Stomach (tissue), 9 donors: ENCODE data around the gene UBXN2A. TPM values are rescaled to one million over a fixed set of nuclear protein-coding genes. Genes with fewer than 3 reads are reported as not detected.
A peak's percentile ranks its signal among the peaks of the same experiment; 100 is the strongest.

Experiments
- DNase-seq, 2 donors: peaks; one replicate each; pipeline versions ENCODE4 v3.0.0 to v3.0.0-alpha.2; 2013 to 2019
- H3K27ac ChIP-seq, 5 donors: fragments of 200-600 bp in 4 of 5; sonication (generic) in 4 of 5; one replicate each; pipeline ENCODE4 v1.5.1; 2013 to 2019; ENCODE audit warnings: mild to moderate bottlenecking in 1 of 5, moderate library complexity in 1 of 5
- H3K27me3 ChIP-seq, 3 donors: fragments of 200-600 bp; sonication (generic); one replicate each; pipeline ENCODE4 v1.5.1; 2017 to 2019; ENCODE audit warnings: mixed run types in 1 of 3
- H3K36me3 ChIP-seq, 4 donors: fragments of 200-600 bp; sonication (generic); 1 replicate in 3 of 4; 2 replicates in 1 of 4; pipeline ENCODE4 v1.5.1; 2016 to 2019
- H3K4me1 ChIP-seq, 4 donors: fragments of 200-600 bp; sonication (generic); one replicate each; pipeline ENCODE4 v1.5.1; 2016 to 2019
- H3K4me3 ChIP-seq, 4 donors: fragments of 200-600 bp; sonication (generic) in 3 of 4; one replicate each; pipeline ENCODE4 v1.5.1; 2016 to 2019; ENCODE audit warnings: mild to moderate bottlenecking in 1 of 4
- H3K9me3 ChIP-seq, 4 donors: fragments of 200-600 bp; sonication (generic); one replicate each; pipeline ENCODE4 v1.5.1; 2016 to 2019
- EP300 ChIP-seq: sonication (generic); formaldehyde crosslinking; IDR thresholded peaks from one replicate; pipeline ENCODE4 v1.6.1; 2017; ENCODE audit warnings: antibody characterized with exemption
- POLR2A ChIP-seq, 4 donors: fragments of 450-650 bp; IDR thresholded peaks; one replicate each; pipeline ENCODE4 v1.6.1; 2016; ENCODE audit warnings: antibody characterized with exemption in 4 of 4, control low read depth in 2 of 4, mild to moderate bottlenecking in 1 of 4, moderate library complexity in 1 of 4
- POLR2AphosphoS5 ChIP-seq, 3 donors: sonication (generic); formaldehyde crosslinking; IDR thresholded peaks; one replicate each; pipeline ENCODE4 v1.6.1; 2016; ENCODE audit warnings: antibody characterized with exemption in 3 of 3
- WGBS, 5 donors: extraction: QIAGEN DNeasy Blood & Tissue Kit in 3 of 5; methylation state at CpG; one replicate each; pipeline versions ENCODE4 v1.1.5 to v1.1.7; 2013 to 2018; 5-methylcytosine and 5-hydroxymethylcytosine counted together
- intact Hi-C: fragments of 100-400 bp; cut with DNase I; formaldehyde crosslinking; loops from one replicate; pipeline ENCODE4 v1.15.1; 2023; ENCODE audit warnings: low total_unique reads
- polyA plus RNA-seq, 3 donors: library from polyadenylated mRNA; stranded (reverse); fragments of 200-250 nt; gene quantifications; one replicate each; pipeline ENCODE4 v1.2.3, GENCODE V29; 2013
- total RNA-seq, 5 donors: library from RNA; depleted of rRNA; stranded (reverse); fragments of >200 nt; gene quantifications; one replicate each; pipeline versions ENCODE4 v1.1.0 to v1.2.3, GENCODE V29; 2014 to 2016
- TF ChIP-seq, protein P1 (sequence below), 7 experiments: fragments of 450-650 bp in 4 of 7; fragments of 200-600 bp in 3 of 7; sonication (generic) in 3 of 7; IDR thresholded peaks; one replicate each; pipeline ENCODE4 v1.5.1; 2016 to 2019; ENCODE audit warnings: antibody characterized with exemption in 7 of 7, control low read depth in 2 of 7, mild to moderate bottlenecking in 1 of 7
- donor health status: healthy with polysubstance abuse.
- donor health status: Bipolar disorder and iron deficiency.
- donor health status: healthy.

Gene UBXN2A
- total and polyA plus RNA-seq, 8 donors, result 3.6 to 53.6 (median 7.6) TPM

- intact Hi-C loops, result no loop called here
- H3K9me3 ChIP-seq, result peaks cover 0 to 2% (median 0%) of the 10 kb centered on the region in 4 donors
- TF ChIP-seq POLR2A (IDR thresholded peaks at IDR 0.05), result no peak
- peak; percentile 41 to 82 (median 77) for TF ChIP-seq POLR2AphosphoS5 (IDR thresholded peaks at IDR 0.05)
- 0 to 1% (median 0%) methylated on average over 29 to 38 of the region's 38 CpGs for WGBS, 5 donors
- peak within 1 kb of the TSS; percentile 70 to 85 (median 76) for H3K27ac ChIP-seq
- H3K4me3 ChIP-seq, result peak within 1 kb of the TSS; percentile 61 to 87 (median 73)
- peaks cover 20 to 56% (median 52%) of the 10 kb centered on the region in 4 donors for H3K4me1 ChIP-seq
- H3K27me3 ChIP-seq, result peaks cover 0 to 8% (median 3%) of the 10 kb centered on the region in 3 donors
- DNase-seq, result peak; percentile 95 to 99
- H3K36me3 ChIP-seq, result no peaks in the 10 kb centered on the region
Measured at GRCh38 chr2:24046930-24047702, 106.9 kb downstream of the UBXN2A start, which contains the start of gene WDCP. Gene WDCP, minus strand, starts transcription at chr2:24047391. Its CDS starts 7,897 bp downstream, at chr2:24039494.

- no peak for DNase-seq
- H3K4me3 ChIP-seq, result peak overlapping the region; percentile 12 to 87 (median 68)
- intact Hi-C loops, result no loop called here
- H3K27ac ChIP-seq, result peak overlapping the region in 1 of 5 donors; percentile 84
- H3K27me3 ChIP-seq, result peaks cover 0 to 8% (median 3%) of the 10 kb centered on the region in 3 donors
- H3K9me3 ChIP-seq, result peaks cover 0 to 2% (median 0%) of the 10 kb centered on the region in 4 donors
- TF ChIP-seq EP300, result no peak
- TF ChIP-seq, protein P1, sequence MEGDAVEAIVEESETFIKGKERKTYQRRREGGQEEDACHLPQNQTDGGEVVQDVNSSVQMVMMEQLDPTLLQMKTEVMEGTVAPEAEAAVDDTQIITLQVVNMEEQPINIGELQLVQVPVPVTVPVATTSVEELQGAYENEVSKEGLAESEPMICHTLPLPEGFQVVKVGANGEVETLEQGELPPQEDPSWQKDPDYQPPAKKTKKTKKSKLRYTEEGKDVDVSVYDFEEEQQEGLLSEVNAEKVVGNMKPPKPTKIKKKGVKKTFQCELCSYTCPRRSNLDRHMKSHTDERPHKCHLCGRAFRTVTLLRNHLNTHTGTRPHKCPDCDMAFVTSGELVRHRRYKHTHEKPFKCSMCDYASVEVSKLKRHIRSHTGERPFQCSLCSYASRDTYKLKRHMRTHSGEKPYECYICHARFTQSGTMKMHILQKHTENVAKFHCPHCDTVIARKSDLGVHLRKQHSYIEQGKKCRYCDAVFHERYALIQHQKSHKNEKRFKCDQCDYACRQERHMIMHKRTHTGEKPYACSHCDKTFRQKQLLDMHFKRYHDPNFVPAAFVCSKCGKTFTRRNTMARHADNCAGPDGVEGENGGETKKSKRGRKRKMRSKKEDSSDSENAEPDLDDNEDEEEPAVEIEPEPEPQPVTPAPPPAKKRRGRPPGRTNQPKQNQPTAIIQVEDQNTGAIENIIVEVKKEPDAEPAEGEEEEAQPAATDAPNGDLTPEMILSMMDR (IDR thresholded peaks at IDR 0.05), result no peak
- no peak for TF ChIP-seq POLR2AphosphoS5 (IDR thresholded peaks at IDR 0.05)
- no peak for TF ChIP-seq POLR2A (IDR thresholded peaks at IDR 0.05)
- no peaks in the 10 kb centered on the region for H3K36me3 ChIP-seq
- peaks cover 20 to 56% (median 53%) of the 10 kb centered on the region in 4 donors for H3K4me1 ChIP-seq
- 38 to 44% (median 41%) methylated on average over 8 of the region's 8 CpGs for WGBS, 5 donors
Measured at GRCh38 chr2:24047703-24048033, 107.4 kb downstream of the UBXN2A start.

DNA sequence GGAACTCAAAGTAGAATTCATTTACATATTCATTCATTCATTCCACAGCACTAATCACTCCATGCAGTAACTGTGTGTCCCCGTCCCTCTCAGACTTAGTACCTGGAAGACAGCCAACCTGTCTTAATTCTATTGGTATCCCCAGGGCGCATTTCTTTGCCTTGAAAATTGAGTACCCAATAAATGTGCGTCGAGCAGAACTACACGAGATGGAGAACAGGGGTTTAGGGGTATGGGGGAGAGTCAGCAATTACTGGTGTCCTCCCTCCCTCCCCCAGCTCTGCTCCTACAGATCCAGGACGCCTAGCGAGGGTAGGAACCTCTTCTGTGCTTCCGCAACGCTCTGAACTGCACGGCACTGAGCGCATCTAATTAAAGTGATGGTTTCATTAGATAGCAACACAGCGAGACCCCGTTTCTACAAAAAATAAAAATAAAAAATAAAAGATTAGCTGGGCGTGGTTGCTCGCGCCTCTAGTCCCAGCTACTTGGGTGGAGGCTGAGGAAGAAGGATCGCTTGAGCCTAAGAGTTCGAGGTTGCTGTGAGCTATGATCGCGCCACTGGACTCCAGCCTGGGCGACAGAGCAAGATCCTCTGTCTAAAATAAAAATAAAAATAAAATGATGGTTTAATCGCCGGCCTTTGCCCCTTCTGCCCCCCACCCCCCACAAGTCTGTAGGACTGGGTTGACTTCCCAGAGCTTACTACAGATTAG is 108.7 kb downstream of the UBXN2A start:
- H3K4me3 ChIP-seq, result peak overlapping the region; percentile 66 to 95 (median 80)
- TF ChIP-seq POLR2AphosphoS5 (IDR thresholded peaks at IDR 0.05) (no peak), POLR2A (IDR thresholded peaks at IDR 0.05) (no peak), EP300 (no peak)
- TF ChIP-seq, protein P1 (IDR thresholded peaks at IDR 0.05), result no peak

DNA sequence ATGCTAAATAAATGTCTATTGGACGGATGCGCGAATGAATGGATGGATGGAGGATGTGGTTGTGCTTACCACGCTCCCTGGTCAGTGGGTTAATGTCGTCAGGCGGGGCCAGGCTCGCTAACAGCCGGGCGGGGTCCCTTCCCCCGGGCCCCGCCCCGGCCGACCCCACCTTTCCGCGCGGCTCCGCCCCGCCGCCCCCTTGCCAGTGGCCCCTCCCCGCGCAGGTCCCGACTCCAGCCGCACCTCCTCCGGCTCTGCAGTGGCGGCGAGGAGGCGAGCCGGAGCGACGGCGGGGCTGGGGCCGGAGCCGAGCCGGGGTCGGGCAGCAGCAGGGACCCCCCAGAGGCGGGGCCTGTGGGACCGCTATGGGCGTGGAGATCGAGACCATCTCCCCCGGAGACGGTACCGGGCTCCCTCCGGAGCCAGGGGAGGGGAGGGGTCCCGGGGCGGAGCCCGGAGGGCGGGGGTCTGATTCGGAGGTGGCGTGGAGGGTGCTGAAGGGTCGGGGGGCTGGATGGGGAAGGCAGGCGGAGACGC is 109.3 kb downstream of the UBXN2A start, which contains the start of gene FKBP1B:
Gene FKBP1B (plus strand): TSS at position 257 of the 537 bp plus-strand sequence. CDS start 109 bp downstream, at position 366.
- H3K36me3 ChIP-seq, result peaks cover 0 to 7% (median 2%) of the 10 kb centered on the region in 4 donors

More for the DNA sequence above, 108.7 kb downstream of the UBXN2A start:
- H3K27me3 ChIP-seq, result peaks cover 0 to 8% (median 3%) of the 10 kb centered on the region in 3 donors
- intact Hi-C loops, result no loop called here
- 19 to 26% (median 23%) methylated on average over 23 of the region's 23 CpGs for WGBS, 5 donors
- peaks cover 20 to 56% (median 53%) of the 10 kb centered on the region in 4 donors for H3K4me1 ChIP-seq
- peaks cover 0 to 2% (median 0%) of the 10 kb centered on the region in 4 donors for H3K9me3 ChIP-seq
- H3K27ac ChIP-seq, result peak overlapping the region in 4 of 5 donors; percentile 70 to 82 (median 78)
- peak in 1 of 2 donors; percentile 15 for DNase-seq
- H3K36me3 ChIP-seq, result peaks cover 0 to 1% (median 0%) of the 10 kb centered on the region in 4 donors

More for the DNA sequence above, 109.3 kb downstream of the UBXN2A start, which contains the start of gene FKBP1B:
- H3K27me3 ChIP-seq, result peaks cover 0 to 8% (median 3%) of the 10 kb centered on the region in 3 donors
- H3K27ac ChIP-seq, result peak within 1 kb of the TSS; percentile 70 to 82 (median 79)
- TF ChIP-seq EP300 (no peak), POLR2A (IDR thresholded peaks at IDR 0.05) (no peak), POLR2AphosphoS5 (IDR thresholded peaks at IDR 0.05) (peak in 2 of 3 donors; percentile 73 to 78)
- TF ChIP-seq, protein P1 (IDR thresholded peaks at IDR 0.05), result no peak
- intact Hi-C loops, result no loop called here
- DNase-seq, result peak; percentile 80 to 90
- peaks cover 0 to 2% (median 0%) of the 10 kb centered on the region in 4 donors for H3K9me3 ChIP-seq
- WGBS, 5 donors, result 0 to 1% (median 1%) methylated on average over 18 to 52 of the region's 52 CpGs
- H3K4me3 ChIP-seq, result peak within 1 kb of the TSS; percentile 66 to 95 (median 80)
- peaks cover 20 to 56% (median 53%) of the 10 kb centered on the region in 4 donors for H3K4me1 ChIP-seq
